ENCODE data around the gene HNF4A. TPM values are rescaled to one million over a fixed set of nuclear protein-coding genes. Genes with fewer than 3 reads are reported as not detected.

Gene HNF4A
- total RNA-seq, 2 donors from 2014 or later, result 0.78 TPM; not detected in 1

DNA sequence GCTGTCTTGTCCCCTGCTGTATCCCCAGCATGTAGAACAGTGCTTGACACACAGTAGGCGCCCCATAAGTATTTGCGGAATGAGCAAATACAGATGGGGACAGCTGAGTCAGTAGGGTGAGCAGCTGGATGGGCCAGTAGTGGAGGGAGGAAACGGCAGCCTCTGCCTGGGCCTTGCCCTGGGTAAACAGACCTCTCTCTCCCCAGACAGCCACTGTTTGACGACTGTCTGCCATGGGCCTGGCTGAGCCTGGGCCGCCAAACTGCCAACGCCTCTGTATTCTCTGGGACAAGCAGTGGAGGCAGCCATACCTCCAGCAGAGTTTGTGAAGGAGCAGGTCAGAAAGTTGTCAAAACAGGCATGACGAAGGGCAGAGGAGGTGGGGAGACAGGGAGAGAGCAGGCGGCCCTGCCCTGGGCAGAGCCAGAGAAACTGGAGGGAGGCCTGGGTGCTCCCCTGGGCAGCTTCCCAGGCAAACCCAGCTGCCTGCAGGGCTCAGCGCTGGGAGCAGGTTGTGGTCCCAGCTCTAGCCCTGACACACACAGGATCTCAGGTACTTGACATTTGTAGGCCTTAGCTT, 15.2 kb downstream of the HNF4A start:
- Histone ChIP-seq H3K27ac (no peak overlapping the region), H3K4me1 (ENCODE audit: control insufficient read depth in 1 of 2, low read depth in 2 of 2) (no peaks in the 10 kb centered on the region), H3K4me3 (no peak overlapping the region), H3K9me3 (no peaks in the 10 kb centered on the region), H3K36me3 (no peaks in the 10 kb centered on the region), H3K27me3 (replicated peaks; ENCODE audit: insufficient read depth) (no peaks in the 10 kb centered on the region)
- ATAC-seq (ENCODE audit: insufficient number of reproducible peaks, low FRiP score, low read depth) (no peak), DNase-seq (ENCODE audit: low spot score) (no peak)
- TF ChIP-seq, protein P1, sequence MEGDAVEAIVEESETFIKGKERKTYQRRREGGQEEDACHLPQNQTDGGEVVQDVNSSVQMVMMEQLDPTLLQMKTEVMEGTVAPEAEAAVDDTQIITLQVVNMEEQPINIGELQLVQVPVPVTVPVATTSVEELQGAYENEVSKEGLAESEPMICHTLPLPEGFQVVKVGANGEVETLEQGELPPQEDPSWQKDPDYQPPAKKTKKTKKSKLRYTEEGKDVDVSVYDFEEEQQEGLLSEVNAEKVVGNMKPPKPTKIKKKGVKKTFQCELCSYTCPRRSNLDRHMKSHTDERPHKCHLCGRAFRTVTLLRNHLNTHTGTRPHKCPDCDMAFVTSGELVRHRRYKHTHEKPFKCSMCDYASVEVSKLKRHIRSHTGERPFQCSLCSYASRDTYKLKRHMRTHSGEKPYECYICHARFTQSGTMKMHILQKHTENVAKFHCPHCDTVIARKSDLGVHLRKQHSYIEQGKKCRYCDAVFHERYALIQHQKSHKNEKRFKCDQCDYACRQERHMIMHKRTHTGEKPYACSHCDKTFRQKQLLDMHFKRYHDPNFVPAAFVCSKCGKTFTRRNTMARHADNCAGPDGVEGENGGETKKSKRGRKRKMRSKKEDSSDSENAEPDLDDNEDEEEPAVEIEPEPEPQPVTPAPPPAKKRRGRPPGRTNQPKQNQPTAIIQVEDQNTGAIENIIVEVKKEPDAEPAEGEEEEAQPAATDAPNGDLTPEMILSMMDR (IDR thresholded peaks at IDR 0.05), result no peak

DNA sequence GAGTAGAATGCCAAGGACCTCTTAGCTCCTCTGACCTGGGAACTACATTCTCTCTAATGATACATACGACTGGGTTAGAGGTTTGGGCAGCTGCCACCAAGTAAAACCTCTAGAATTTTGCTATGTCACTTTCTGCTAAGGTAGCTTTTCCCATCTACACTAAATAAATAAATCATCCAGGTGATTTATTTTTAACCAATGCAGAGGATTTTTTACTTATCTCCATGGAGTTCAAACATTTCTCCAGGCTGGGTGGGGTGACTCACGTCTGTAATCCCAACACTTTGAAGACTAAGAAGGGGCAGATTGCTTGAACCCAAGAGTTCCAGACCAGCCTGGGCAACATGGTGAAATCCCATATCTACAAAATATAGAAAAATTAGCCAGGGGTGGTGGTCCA, 27.1 kb downstream of the HNF4A start:
- DNase-seq (ENCODE audit: low spot score), result no peak
- no peak overlapping the region for H3K4me3 ChIP-seq
- H3K4me1 ChIP-seq (ENCODE audit: control insufficient read depth in 1 of 2, low read depth in 2 of 2), result no peaks in the 10 kb centered on the region
- H3K36me3 ChIP-seq, result no peaks in the 10 kb centered on the region
- no peaks in the 10 kb centered on the region for H3K9me3 ChIP-seq
- ATAC-seq (ENCODE audit: insufficient number of reproducible peaks, low FRiP score, low read depth), result no peak
- no peak overlapping the region for H3K27ac ChIP-seq
- H3K27me3 ChIP-seq (replicated peaks; ENCODE audit: insufficient read depth), result no peaks in the 10 kb centered on the region
- TF ChIP-seq, protein P1 (IDR thresholded peaks at IDR 0.05), result no peak

DNA sequence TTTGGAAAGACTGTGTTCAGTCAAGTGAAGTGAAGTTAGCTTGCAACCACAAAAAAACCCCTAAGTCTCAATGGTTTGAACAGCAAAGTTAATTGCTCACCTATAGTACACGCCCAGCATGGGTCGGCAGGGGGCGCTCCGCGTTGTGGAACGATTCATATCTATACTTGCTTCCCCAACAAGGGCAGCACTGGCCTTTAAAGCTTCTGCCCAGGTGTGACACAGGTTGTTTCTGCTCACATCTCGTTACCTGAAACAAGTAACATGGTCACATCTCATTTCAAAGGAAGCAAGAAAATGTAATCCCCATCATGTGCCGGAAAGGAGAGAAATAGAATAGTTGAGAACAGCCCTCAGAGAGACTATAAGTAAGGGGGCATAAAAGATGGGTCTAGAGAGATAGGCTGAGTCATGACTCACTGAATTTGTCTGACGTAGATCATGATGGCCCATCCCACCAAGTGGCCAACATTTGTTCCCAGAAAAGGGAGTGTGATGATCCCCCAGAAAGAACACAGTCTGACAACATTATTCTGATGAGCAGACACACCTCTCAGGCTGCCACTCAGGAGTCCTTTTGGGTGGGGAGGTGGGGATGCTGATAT, 29.0 kb downstream of the HNF4A start:
- Histone ChIP-seq H3K36me3 (no peaks in the 10 kb centered on the region), H3K4me1 (ENCODE audit: control insufficient read depth in 1 of 2, low read depth in 2 of 2) (no peaks in the 10 kb centered on the region), H3K27ac (no peak overlapping the region), H3K4me3 (no peak overlapping the region), H3K27me3 (replicated peaks; ENCODE audit: insufficient read depth) (no peaks in the 10 kb centered on the region), H3K9me3 (no peaks in the 10 kb centered on the region)
- TF ChIP-seq, protein P1 (IDR thresholded peaks at IDR 0.05), result peak; percentile 68
- peak; percentile 45 for DNase-seq (ENCODE audit: low spot score)
- ATAC-seq (ENCODE audit: insufficient number of reproducible peaks, low FRiP score, low read depth), result no peak

DNA sequence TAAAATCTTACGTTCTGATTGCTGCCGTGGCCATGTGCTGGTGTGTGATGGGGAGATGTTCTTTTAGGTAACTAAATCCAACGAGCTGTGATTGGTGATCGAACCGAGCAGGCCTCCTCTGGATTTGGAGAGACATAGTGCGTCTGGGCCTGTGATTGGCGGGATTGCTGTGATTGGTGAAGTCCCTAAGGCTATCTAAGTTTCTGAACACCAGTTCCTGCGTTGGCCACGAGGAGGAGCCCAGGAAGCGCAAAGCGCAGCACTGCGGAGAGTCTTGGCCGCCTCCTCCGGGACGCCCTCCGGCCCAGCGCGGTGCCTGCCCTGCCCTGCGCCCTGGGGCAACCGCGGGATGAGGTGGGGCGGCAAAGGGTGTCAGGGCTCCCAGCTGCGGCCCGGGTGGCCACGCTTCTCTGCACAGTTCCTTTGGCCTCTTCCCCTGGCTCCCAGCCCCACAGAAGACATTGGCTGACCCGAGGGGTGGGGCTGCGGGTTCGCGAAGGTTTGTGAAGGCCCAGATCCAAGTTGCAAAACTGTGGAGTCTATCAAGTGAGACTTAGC, 33.0 kb downstream of the HNF4A start:
- Histone ChIP-seq H3K36me3 (no peaks in the 10 kb centered on the region), H3K9me3 (no peaks in the 10 kb centered on the region), H3K27ac (no peak overlapping the region), H3K4me3 (no peak overlapping the region), H3K27me3 (replicated peaks; ENCODE audit: insufficient read depth) (no peaks in the 10 kb centered on the region), H3K4me1 (ENCODE audit: control insufficient read depth in 1 of 2, low read depth in 2 of 2) (no peaks in the 10 kb centered on the region)
- TF ChIP-seq, protein P1 (IDR thresholded peaks at IDR 0.05), result peak; percentile 62
- DNase-seq (ENCODE audit: low spot score) (no peak), ATAC-seq (ENCODE audit: insufficient number of reproducible peaks, low FRiP score, low read depth) (no peak)

DNA sequence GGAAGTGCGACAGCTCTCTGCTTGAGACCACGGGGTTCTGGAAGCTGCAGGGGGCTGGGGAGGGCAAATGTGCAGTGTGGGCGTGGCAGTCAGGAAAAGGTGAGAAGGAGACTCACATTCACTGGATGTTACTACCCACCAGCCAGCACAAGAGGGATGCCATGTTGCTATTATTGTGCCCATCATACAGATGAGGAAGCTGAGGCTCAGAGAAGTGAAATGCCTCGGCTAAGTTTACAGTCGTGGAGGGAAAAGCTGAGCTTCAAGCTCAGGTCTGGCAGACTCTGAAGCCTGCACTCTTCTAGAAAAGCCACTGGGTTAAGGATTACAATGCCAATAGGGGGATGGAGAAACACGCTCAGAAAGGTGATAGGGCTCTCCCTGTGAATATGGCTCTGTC, 34.4 kb downstream of the HNF4A start:
- Histone ChIP-seq H3K36me3 (no peaks in the 10 kb centered on the region), H3K4me3 (no peak overlapping the region), H3K27ac (no peak overlapping the region), H3K4me1 (ENCODE audit: control insufficient read depth in 1 of 2, low read depth in 2 of 2) (no peaks in the 10 kb centered on the region), H3K27me3 (replicated peaks; ENCODE audit: insufficient read depth) (no peaks in the 10 kb centered on the region), H3K9me3 (no peaks in the 10 kb centered on the region)
- TF ChIP-seq, protein P1 (IDR thresholded peaks at IDR 0.05), result no peak
- DNase-seq (ENCODE audit: low spot score) (no peak), ATAC-seq (ENCODE audit: insufficient number of reproducible peaks, low FRiP score, low read depth) (no peak)
